ENCODE measurements around the gene CACTIN. TPM values are rescaled to one million over a fixed set of nuclear protein-coding genes. Genes with fewer than 3 reads are reported as not detected.
A peak's percentile ranks its signal among the peaks of the same experiment; 100 is the strongest.
"Not testable (repeated sequence)": the region's sequence is repeated elsewhere in the genome, so short reads cannot be mapped to it uniquely, and the experiment has no call there.

The CACTIN gene
- total RNA-seq, 1 experiment from 2014 or later, result 44.0 TPM

- DNase-seq, result peak; percentile 68
- H3K4me3 ChIP-seq (ENCODE audit: insufficient read depth, low read depth, low read length), result no peak overlapping the region
- peaks cover 17% of the 10 kb centered on the region; the same call in 1 of the 2 replicates for H3K27me3 ChIP-seq (ENCODE audit: control insufficient read depth, insufficient read depth, low read length)
- no peaks in the 10 kb centered on the region; the same call in 1 of the 2 replicates for H3K36me3 ChIP-seq (replicated peaks; ENCODE audit: control insufficient read depth, insufficient read depth, low read length)
Measured at GRCh38 chr19:3575260-3575741, 51.3 kb downstream of the CACTIN start.

- peak overlapping the region; percentile 91 for H3K4me3 ChIP-seq (ENCODE audit: insufficient read depth, low read depth, low read length)
- H3K36me3 ChIP-seq (replicated peaks; ENCODE audit: control insufficient read depth, insufficient read depth, low read length), result no peaks in the 10 kb centered on the region; the same call in 1 of the 2 replicates
- DNase-seq, result peak; percentile 97
- H3K27me3 ChIP-seq (ENCODE audit: control insufficient read depth, insufficient read depth, low read length), result peaks cover 15% of the 10 kb centered on the region; the same call in 1 of the 2 replicates
Measured at GRCh38 chr19:3573858-3574637, 52.5 kb downstream of the CACTIN start.

GRCh38 chr19:3573162-3573857, 53.3 kb downstream of the CACTIN start:
- Histone ChIP-seq H3K36me3 (replicated peaks; ENCODE audit: control insufficient read depth, insufficient read depth, low read length) (no peaks in the 10 kb centered on the region; the same call in 1 of the 2 replicates), H3K4me3 (ENCODE audit: insufficient read depth, low read depth, low read length) (peak overlapping the region; percentile 91)

GRCh38 chr19:3572855-3573161, 53.8 kb downstream of the CACTIN start, which contains the start of gene HMG20B:
Gene HMG20B (plus strand): TSS chr19:3572944. CDS start chr19:3573310, 366 bp downstream.
- DNase-seq, result no peak
- no peaks in the 10 kb centered on the region; the same call in 1 of the 2 replicates for H3K36me3 ChIP-seq (replicated peaks; ENCODE audit: control insufficient read depth, insufficient read depth, low read length)
- peak within 1 kb of the TSS; percentile 91 for H3K4me3 ChIP-seq (ENCODE audit: insufficient read depth, low read depth, low read length)
- peaks cover 5% of the 10 kb centered on the region; the same call in 1 of the 2 replicates for H3K27me3 ChIP-seq (ENCODE audit: control insufficient read depth, insufficient read depth, low read length)

More at GRCh38 chr19:3573162-3573857, 53.3 kb downstream of the CACTIN start:
- DNase-seq, result peak; percentile 81
- peaks cover 10% of the 10 kb centered on the region; the same call in 1 of the 2 replicates for H3K27me3 ChIP-seq (ENCODE audit: control insufficient read depth, insufficient read depth, low read length)

GRCh38 chr19:3572132-3572854, 54.3 kb downstream of the CACTIN start:
- Histone ChIP-seq H3K4me3 (ENCODE audit: insufficient read depth, low read depth, low read length) (no peak overlapping the region), H3K36me3 (replicated peaks; ENCODE audit: control insufficient read depth, insufficient read depth, low read length) (no peaks in the 10 kb centered on the region; the same call in 1 of the 2 replicates), H3K27me3 (ENCODE audit: control insufficient read depth, insufficient read depth, low read length) (peaks cover 3% of the 10 kb centered on the region; the same call in 1 of the 2 replicates)
- peak; percentile 99 for DNase-seq

GRCh38 chr19:3570606-3571011, 56.0 kb downstream of the CACTIN start:
- Histone ChIP-seq H3K4me3 (ENCODE audit: insufficient read depth, low read depth, low read length) (no peak overlapping the region), H3K36me3 (replicated peaks; ENCODE audit: control insufficient read depth, insufficient read depth, low read length) (no peaks in the 10 kb centered on the region; the same call in 1 of the 2 replicates), H3K27me3 (ENCODE audit: control insufficient read depth, insufficient read depth, low read length) (no peaks in the 10 kb centered on the region; the same call in 1 of the 2 replicates)
- DNase-seq, result no peak

GRCh38 chr19:3570042-3570441, 56.5 kb downstream of the CACTIN start:
- H3K36me3 ChIP-seq (replicated peaks; ENCODE audit: control insufficient read depth, insufficient read depth, low read length); H3K27me3 ChIP-seq (ENCODE audit: control insufficient read depth, insufficient read depth, low read length); H3K4me3 ChIP-seq (ENCODE audit: insufficient read depth, low read depth, low read length); DNase-seq: not testable (repeated sequence)

- Histone ChIP-seq H3K4me3 (ENCODE audit: insufficient read depth, low read depth, low read length) (no peak overlapping the region), H3K36me3 (replicated peaks; ENCODE audit: control insufficient read depth, insufficient read depth, low read length) (no peaks in the 10 kb centered on the region), H3K27me3 (ENCODE audit: control insufficient read depth, insufficient read depth, low read length) (no peaks in the 10 kb centered on the region)
- no peak for DNase-seq
Measured at GRCh38 chr19:3565139-3565538, 61.5 kb downstream of the CACTIN start.

- H3K27me3 ChIP-seq (ENCODE audit: control insufficient read depth, insufficient read depth, low read length), result no peaks in the 10 kb centered on the region
- no peaks in the 10 kb centered on the region for H3K36me3 ChIP-seq (replicated peaks; ENCODE audit: control insufficient read depth, insufficient read depth, low read length)
- DNase-seq, result peak; percentile 34
- H3K4me3 ChIP-seq (ENCODE audit: insufficient read depth, low read depth, low read length), result no peak overlapping the region
Measured at GRCh38 chr19:3563709-3564524, 62.7 kb downstream of the CACTIN start.

Other genes starting within 250 kb of the CACTIN start
- 6.0 and 10.9 TPM in 2 replicates for gene SMIM24, start 146.3 kb downstream of the CACTIN start, total RNA-seq (2014; rRNA removed; shearing (Covaris generic))
- not detected in 2 replicates for gene SMIM44, start 143.3 kb downstream of the CACTIN start, total RNA-seq (2014; rRNA removed; shearing (Covaris generic))
- 24.1 and 32.1 TPM in 2 replicates for gene DOHH, start 126.1 kb downstream of the CACTIN start, total RNA-seq (2014; rRNA removed; shearing (Covaris generic))
- gene FZR1, start 120.5 kb downstream of the CACTIN start, total RNA-seq (2014; rRNA removed; shearing (Covaris generic)), result 71.6 and 76.6 TPM in 2 replicates
- gene TEKTIP1, start 87.6 kb downstream of the CACTIN start, total RNA-seq (2014; rRNA removed; shearing (Covaris generic)), result 1.6 TPM in 1 of 2 replicates, not detected in the other
- gene MFSD12, start 69.2 kb downstream of the CACTIN start, total RNA-seq (2014; rRNA removed; shearing (Covaris generic)), result 34.6 and 42.3 TPM in 2 replicates
- 109 and 124 TPM in 2 replicates for gene HMG20B, start 53.8 kb downstream of the CACTIN start, total RNA-seq (2014; rRNA removed; shearing (Covaris generic))
- 0.11 and 0.21 TPM in 2 replicates for gene GIPC3, start 41.3 kb downstream of the CACTIN start, total RNA-seq (2014; rRNA removed; shearing (Covaris generic))
- 0.18 and 0.45 TPM in 2 replicates for gene TBXA2R, start 19.9 kb downstream of the CACTIN start, total RNA-seq (2014; rRNA removed; shearing (Covaris generic))
- gene PIP5K1C, start 73.7 kb upstream of the CACTIN start, total RNA-seq (2014; rRNA removed; shearing (Covaris generic)), result 13.7 and 15.6 TPM in 2 replicates
- gene TJP3, start 81.6 kb upstream of the CACTIN start, total RNA-seq (2014; rRNA removed; shearing (Covaris generic)), result 10.7 and 18.8 TPM in 2 replicates
- 36.8 and 37.3 TPM in 2 replicates for gene APBA3, start 134.9 kb upstream of the CACTIN start, total RNA-seq (2014; rRNA removed; shearing (Covaris generic))
- 56.3 and 62.1 TPM in 2 replicates for gene MRPL54, start 135.9 kb upstream of the CACTIN start, total RNA-seq (2014; rRNA removed; shearing (Covaris generic))
- gene RAX2, start 145.4 kb upstream of the CACTIN start, total RNA-seq (2014; rRNA removed; shearing (Covaris generic)), result not detected in 2 replicates
- 19.1 and 22.8 TPM in 2 replicates for gene MATK, start 159.6 kb upstream of the CACTIN start, total RNA-seq (2014; rRNA removed; shearing (Covaris generic))
- 21.5 and 36.1 TPM in 2 replicates for gene ZFR2, start 242.2 kb upstream of the CACTIN start, total RNA-seq (2014; rRNA removed; shearing (Covaris generic))

Data from H7 (cell line).